GM19193 (cell line): ENCODE results near the gene PAPPA2.

Experiments used
- POLR2A ChIP-seq: IDR thresholded peaks from 4 replicates; pipeline ENCODE4 v1.6.1; 2011; ENCODE audit not compliant: insufficient read depth, insufficient read length; ENCODE audit errors: extremely low read depth

The PAPPA2 gene

GRCh38 chr1:176736015-176736414, 273.0 kb downstream of the PAPPA2 start:
- no peak for TF ChIP-seq POLR2A

GRCh38 chr1:176741181-176741580, 278.2 kb downstream of the PAPPA2 start:
- TF ChIP-seq POLR2A, result no peak

GRCh38 chr1:176742322-176742721, 279.3 kb downstream of the PAPPA2 start:
- TF ChIP-seq POLR2A, result no peak

GRCh38 chr1:176744142-176744541, 281.2 kb downstream of the PAPPA2 start:
- TF ChIP-seq POLR2A, result no peak

- no peak for TF ChIP-seq POLR2A
Observed at GRCh38 chr1:176745945-176746344, 283.0 kb downstream of the PAPPA2 start.

- no peak for TF ChIP-seq POLR2A
Observed at GRCh38 chr1:176752505-176752904, 289.5 kb downstream of the PAPPA2 start.

- TF ChIP-seq POLR2A, result no peak
Observed at GRCh38 chr1:176754676-176755075, 291.7 kb downstream of the PAPPA2 start.

- TF ChIP-seq POLR2A, result no peak
Observed at GRCh38 chr1:176765608-176766007, 302.6 kb downstream of the PAPPA2 start.

GRCh38 chr1:176766779-176767178, 303.8 kb downstream of the PAPPA2 start:
- TF ChIP-seq POLR2A, result no peak

- TF ChIP-seq POLR2A, result no peak
Observed at GRCh38 chr1:176767714-176768136, 304.8 kb downstream of the PAPPA2 start.

- no peak for TF ChIP-seq POLR2A
Observed at GRCh38 chr1:176768532-176768931, 305.6 kb downstream of the PAPPA2 start.

GRCh38 chr1:176770066-176770465, 307.1 kb downstream of the PAPPA2 start:
- no peak for TF ChIP-seq POLR2A

- TF ChIP-seq POLR2A, result no peak
Observed at GRCh38 chr1:176773038-176773437, 310.1 kb downstream of the PAPPA2 start.

- TF ChIP-seq POLR2A, result no peak
Observed at GRCh38 chr1:176774224-176774623, 311.2 kb downstream of the PAPPA2 start.

- no peak for TF ChIP-seq POLR2A
Observed at GRCh38 chr1:176775378-176775777, 312.4 kb downstream of the PAPPA2 start.

- no peak for TF ChIP-seq POLR2A
Observed at GRCh38 chr1:176775996-176776395, 313.0 kb downstream of the PAPPA2 start.

- TF ChIP-seq POLR2A, result no peak
Observed at GRCh38 chr1:176778056-176778455, 315.1 kb downstream of the PAPPA2 start.
